HepG2 (cell line): ENCODE results near the gene KLK14. TPM values are rescaled to one million over a fixed set of nuclear protein-coding genes. Genes with fewer than 3 reads are reported as not detected.

Source experiments
- ATAC-seq: fragments of 200-7000 bp; cut with Tn5 transposase; 3 replicates; pipeline ENCODE4 v1.9.1; 2020; ENCODE audit warnings: mild to moderate bottlenecking, moderate library complexity
- BruUV-seq: library from RNA; stranded (reverse); fragments of 400-500 nt; replicated peaks from 2 replicates; lab custom pipeline; 2021; lab: Mats Ljungman, UMichigan
- CTCF ChIA-PET: fragments of 300-600 bp; formaldehyde crosslinking; extraction: SDS; loops from one replicate; lab custom pipeline; 2021; ENCODE audit warnings: low total read pairs, inconsistent platforms, low intra/inter-chr PET ratio; lab: Yijun Ruan, JAX
- POLR2A ChIA-PET: fragments of 350-600 bp; sonication (Branson Sonifier 250); formaldehyde crosslinking; loops from one replicate; lab custom pipeline; 2020; ENCODE audit warnings: antibody characterized with exemption, inconsistent platforms; lab: Yijun Ruan, JAX
- DNase-seq: peaks from one replicate; pipeline ENCODE4 v3.0.0-alpha.2; 2015; ENCODE audit warnings: low spot score
- FAIRE-seq: peaks from 3 replicates; lab custom pipeline; 2011; peaks lifted over from hg19 to GRCh38; lab: Jason Lieb, UNC
- H2AFZ ChIP-seq: one replicate; pipeline ENCODE4 v1.6.1; 2011; ENCODE audit warnings: low read length, inconsistent platforms
- H3K27ac ChIP-seq: fragments of 300-600 bp; 3 replicates; pipeline ENCODE4 v1.8.0; 2011; ENCODE audit warnings: mixed run types, mild to moderate bottlenecking, mixed read lengths, low read length, inconsistent platforms; ENCODE audit not compliant: insufficient read depth; ENCODE audit errors: extremely low read length
- H3K27me3 ChIP-seq, 2 experiments: fragments of 200-600 bp in 1 of 2; 2 replicates in 1 of 2; 3 replicates in 1 of 2; pipeline versions ENCODE4 v1.6.0 to v1.8.0; 2011; ENCODE audit warnings: low read length in 2 of 2, mild to moderate bottlenecking in 2 of 2, moderate library complexity in 2 of 2, inconsistent platforms in 1 of 2; ENCODE audit not compliant: insufficient read depth in 2 of 2, control insufficient read depth in 1 of 2
- H3K36me3 ChIP-seq, 2 experiments: fragments of 200-600 bp in 1 of 2; replicated peaks in 1 of 2; 2 replicates in 1 of 2; 3 replicates in 1 of 2; pipeline versions ENCODE4 v1.5.1 to v1.8.0; 2011; ENCODE audit warnings: low read length in 2 of 2, inconsistent platforms in 1 of 2; ENCODE audit not compliant: insufficient read depth in 2 of 2, control insufficient read depth in 1 of 2
- H3K4me1 ChIP-seq: 2 replicates; pipeline ENCODE4 v1.5.1; 2012; ENCODE audit warnings: low read length, inconsistent platforms; ENCODE audit not compliant: insufficient read depth
- H3K4me2 ChIP-seq: 2 replicates; pipeline ENCODE4 v1.6.0; 2011; ENCODE audit warnings: low read depth, low read length, inconsistent platforms
- H3K4me3 ChIP-seq, 3 experiments: fragments of 200-600 bp in 1 of 3; sonication (generic), shearing (Covaris generic) in 1 of 3; replicated peaks in 1 of 3; 2 replicates each; pipeline ENCODE4 v1.5.1; 2011 to 2016; ENCODE audit warnings: low read length in 3 of 3, inconsistent platforms in 2 of 3, low read depth in 2 of 3, mild to moderate bottlenecking in 2 of 3, control low read depth in 1 of 3, mixed read lengths in 1 of 3; ENCODE audit not compliant: insufficient read depth in 1 of 3
- H3K79me2 ChIP-seq: one replicate; pipeline ENCODE4 v1.6.1; 2011; ENCODE audit warnings: low read length, inconsistent platforms; ENCODE audit not compliant: insufficient read depth
- H3K9ac ChIP-seq: 2 replicates; pipeline ENCODE4 v1.6.0; 2011; ENCODE audit warnings: mild to moderate bottlenecking, low read depth, low read length, inconsistent platforms; ENCODE audit not compliant: insufficient read depth
- H3K9me3 ChIP-seq: 2 replicates; pipeline ENCODE4 v1.5.1; 2012; ENCODE audit warnings: mild to moderate bottlenecking, low read length
- H4K20me1 ChIP-seq: 2 replicates; pipeline ENCODE4 v1.6.0; 2011; ENCODE audit warnings: inconsistent platforms, mild to moderate bottlenecking, low read length, moderate library complexity; ENCODE audit not compliant: insufficient read depth
- ASH2L ChIP-seq: fragments of 300-600, 200-600 bp; sonication (generic); IDR thresholded peaks from 2 replicates; pipeline ENCODE4 v1.7.0; 2017; ENCODE audit warnings: low read depth, mild to moderate bottlenecking, moderate library complexity, mixed read lengths, low read length; ENCODE audit not compliant: insufficient read length
- MBD4 ChIP-seq: IDR thresholded peaks from 2 replicates; pipeline ENCODE4 v1.6.1; 2012; ENCODE audit warnings: low read length, inconsistent platforms, borderline replicate concordance
- MEIS2 ChIP-seq: sonication (generic); formaldehyde crosslinking; IDR thresholded peaks from 2 replicates; pipeline ENCODE4 v1.9.0; 2021; ENCODE audit warnings: mild to moderate bottlenecking, missing genetic modification reagents
- PHF5A ChIP-seq: IDR thresholded peaks from one replicate; pipeline ENCODE4 v1.6.1; 2018; ENCODE audit warnings: low read depth, missing genetic modification reagents; ENCODE audit not compliant: unreplicated experiment
- SIX4 ChIP-seq: sonication (generic); formaldehyde crosslinking; IDR thresholded peaks from 2 replicates; pipeline ENCODE4 v1.4.0; 2020; ENCODE audit warnings: missing genetic modification reagents
- SRY ChIP-seq: sonication (generic); formaldehyde crosslinking; IDR thresholded peaks from 2 replicates; pipeline ENCODE4 v1.8.0; 2022; ENCODE audit warnings: mild to moderate bottlenecking, missing genetic modification reagents
- ZBTB1 ChIP-seq: sonication (generic); formaldehyde crosslinking; IDR thresholded peaks from 2 replicates; pipeline ENCODE4 v1.4.0; 2020; ENCODE audit warnings: missing genetic modification reagents, borderline replicate concordance
- ZC3H13 ChIP-seq: sonication (generic); formaldehyde crosslinking; IDR thresholded peaks from 2 replicates; pipeline ENCODE4 v1.8.1; 2023; ENCODE audit warnings: mild to moderate bottlenecking, missing genetic modification reagents, moderate library complexity
- ZEB1 ChIP-seq: IDR thresholded peaks from 2 replicates; pipeline ENCODE4 v1.6.1; 2012; ENCODE audit warnings: mild to moderate bottlenecking, low read depth, inconsistent platforms; ENCODE audit not compliant: insufficient replicate concordance
- ZNF10 ChIP-seq: sonication (generic); formaldehyde crosslinking; IDR thresholded peaks from 2 replicates; pipeline ENCODE4 v1.4.0; 2020; ENCODE audit warnings: mild to moderate bottlenecking, low read depth, missing genetic modification reagents, borderline replicate concordance
- ZNF12 ChIP-seq: sonication (generic); formaldehyde crosslinking; IDR thresholded peaks from 2 replicates; pipeline ENCODE4 v1.5.0; 2020; ENCODE audit warnings: missing genetic modification reagents
- ZNF367 ChIP-seq: sonication (generic); formaldehyde crosslinking; IDR thresholded peaks from 2 replicates; pipeline ENCODE4 v1.4.0; 2020; ENCODE audit warnings: missing genetic modification reagents, borderline replicate concordance
- ZNF556 ChIP-seq: sonication (generic); formaldehyde crosslinking; IDR thresholded peaks from 2 replicates; pipeline ENCODE4 v1.4.0; 2020; ENCODE audit warnings: mild to moderate bottlenecking, missing genetic modification reagents, borderline replicate concordance
- ZNF749 ChIP-seq: sonication (generic); formaldehyde crosslinking; IDR thresholded peaks from 2 replicates; pipeline ENCODE4 v1.8.0; 2022; ENCODE audit warnings: mild to moderate bottlenecking, missing genetic modification reagents, moderate library complexity, borderline replicate concordance
- WGBS: methylation state at CpG from one replicate; pipeline ENCODE4 v1.1.6; 2017; ENCODE audit warnings: low lambda C conversion rate; 5-methylcytosine and 5-hydroxymethylcytosine counted together
- in situ Hi-C: cut with HindIII; loops from 2 replicates; pipeline ENCODE4 v1.10.0; 2017; ENCODE audit warnings: low pct_unique_long_range_greater_than_20kb; ENCODE audit not compliant: extremely low pct_ligation_motif_present
- intact Hi-C: fragments of 100-400 bp; cut with micrococcal nuclease; formaldehyde crosslinking; loops from one replicate; pipeline ENCODE4 v1.10.0; 2022; ENCODE audit not compliant: unreplicated experiment
- polyA plus RNA-seq, 8 experiments: library from polyadenylated mRNA; depleted of rRNA in 3 of 8; stranded (reverse) in 7 of 8; unstranded in 1 of 8; fragments of >200 nt; fragmentation: Illumina TruSeq in 4 of 8; extraction: Trizol in 4 of 8; gene quantifications; 2 replicates each; pipeline versions ENCODE4 v1.2.1 to v1.2.3, GENCODE V29; 2011 to 2016; ENCODE audit warnings: low read depth in 4 of 8, missing spikeins in 1 of 8, mixed read lengths in 1 of 8; ENCODE audit not compliant: insufficient read depth in 1 of 8
- total RNA-seq, 5 experiments: library from RNA; depleted of rRNA; stranded (reverse); fragments of >200 nt; fragmentation: Illumina TruSeq; extraction: Trizol; gene quantifications; 2 replicates each; pipeline ENCODE4 v1.2.3, GENCODE V29; 2016; ENCODE audit warnings: low read depth in 1 of 5
- TF ChIP-seq, protein P1 (sequence below): IDR thresholded peaks from 2 replicates; pipeline ENCODE4 v1.6.1; 2016; ENCODE audit warnings: mild to moderate bottlenecking, missing biosample characterization, missing genetic modification reagents

The KLK14 gene
- total and polyA plus RNA-seq, 2 of the 13 experiments (the other 11 are each of a cell fraction or from before 2014, with no cell fraction given), result not detected

- in situ Hi-C loops, result no loop called here
- Histone ChIP-seq H3K4me3 (no peak overlapping the region), H3K27me3 (peaks cover 4 to 27% of the 10 kb centered on the region in 2 experiments; a peak in 4 of 5 replicates), H2AFZ (no peak overlapping the region), H3K79me2 (no peaks in the 10 kb centered on the region), H3K4me2 (no peak overlapping the region), H3K36me3 (no peaks in the 10 kb centered on the region), H3K9me3 (no peaks in the 10 kb centered on the region), H3K27ac (no peak overlapping the region), H3K9ac (no peak overlapping the region), H4K20me1 (no peaks in the 10 kb centered on the region), H3K4me1 (no peaks in the 10 kb centered on the region)
- no peak for DNase-seq
- ChIA-PET POLR2A (no interaction called here), CTCF (no interaction called here)
- 78% methylated on average over 16 of the region's 28 CpGs for WGBS
- FAIRE-seq, result no peak
- TF ChIP-seq ZNF12 (no peak), PHF5A (CRISPR knock-in tag) (no peak), MBD4 (no peak), ZBTB1 (no peak), SIX4 (no peak), ZNF556 (CRISPR knock-in tag) (no peak), ASH2L (no peak), SRY (CRISPR knock-in tag) (no peak), MEIS2 (CRISPR knock-in tag) (no peak), ZNF749 (CRISPR knock-in tag) (no peak), ZC3H13 (CRISPR knock-in tag) (no peak), ZNF10 (CRISPR knock-in tag) (no peak), ZEB1 (no peak), ZNF367 (CRISPR knock-in tag) (no peak)
- TF ChIP-seq, protein P1, sequence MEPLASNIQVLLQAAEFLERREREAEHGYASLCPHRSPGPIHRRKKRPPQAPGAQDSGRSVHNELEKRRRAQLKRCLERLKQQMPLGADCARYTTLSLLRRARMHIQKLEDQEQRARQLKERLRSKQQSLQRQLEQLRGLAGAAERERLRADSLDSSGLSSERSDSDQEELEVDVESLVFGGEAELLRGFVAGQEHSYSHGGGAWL, result no peak
- BruUV-seq, result no TSS peak
- intact Hi-C loops, result no loop called here
- no peak for ATAC-seq
Measured at GRCh38 chr19:51031880-51032225, 50.8 kb downstream of the KLK14 start.
